ENCODE results near the gene UQCRC1. TPM values are rescaled to one million over a fixed set of nuclear protein-coding genes. Genes with fewer than 3 reads are reported as not detected.

The UQCRC1 gene
- total and polyA plus RNA-seq, 2 donors (not counting 1 experiment from before 2014, with no cell fraction given), result 99.9 to 132 TPM

DNA sequence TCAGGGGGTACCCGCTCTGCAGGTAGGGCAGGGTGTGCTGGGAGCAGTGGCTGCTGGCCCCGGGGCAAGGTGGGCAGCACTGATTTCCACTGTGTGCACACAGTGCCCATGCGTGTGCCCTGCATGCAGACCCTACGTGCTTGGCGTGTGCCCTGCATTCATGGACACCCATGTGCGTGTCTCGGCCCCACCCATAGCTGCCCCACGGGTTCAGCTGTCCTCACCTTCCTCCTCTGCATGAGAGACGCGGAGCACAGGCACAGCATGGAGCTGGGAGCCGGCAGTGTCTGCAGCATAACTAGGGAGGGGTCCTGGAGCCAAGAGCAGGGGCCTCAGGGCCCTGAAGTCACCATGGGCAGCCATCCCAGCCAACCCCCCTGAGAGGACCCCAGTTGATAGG lies 44.3 kb downstream of the UQCRC1 start:
- H2AFZ ChIP-seq (ENCODE audit: insufficient read depth, low read depth, low read length, poor library complexity, severe bottlenecking), result no peak overlapping the region
- CTCF ChIA-PET, result no interaction called here
- ATAC-seq (ENCODE audit: low read depth) (no peak), DNase-seq (no peak)
- H3K9me3 Mint-ChIP-seq (ENCODE audit: insufficient read depth), result no peaks in the 10 kb centered on the region
- no peaks in the 10 kb centered on the region for H3K27me3 ChIP-seq (replicated peaks in 1 of 4; ENCODE audit: control extremely low read depth in 1 of 4, control insufficient read depth in 3 of 4, insufficient read depth in 4 of 4, low read length in 3 of 4)
- TF ChIP-seq EZH2 (IDR thresholded peaks at IDR 0.05; ENCODE audit: borderline replicate concordance, insufficient read depth, low read depth, low read length, poor library complexity, severe bottlenecking), result no peak
- TF ChIP-seq CTCF (IDR thresholded peaks at IDR 0.05), result no peak
- no peak overlapping the region for H3K27ac Mint-ChIP-seq
- no peak overlapping the region for H3K9ac ChIP-seq (ENCODE audit: low read length)
- H3K27me3 Mint-ChIP-seq, result no peaks in the 10 kb centered on the region
- no peaks in the 10 kb centered on the region for H4K20me1 ChIP-seq (ENCODE audit: control insufficient read depth, insufficient read depth, low read length, poor library complexity, severe bottlenecking)
- no peak overlapping the region for H3K4me2 ChIP-seq (replicated peaks; ENCODE audit: low read depth, low read length, poor library complexity, severe bottlenecking)
- no peak overlapping the region for H3K27ac ChIP-seq (ENCODE audit: low read length in 2 of 2)
- peaks cover 7% of the 10 kb centered on the region for H3K4me1 Mint-ChIP-seq
- POLR2A ChIA-PET, result no interaction called here
- intact Hi-C loops (cut with micrococcal nuclease), result no loop called here
- no peaks in the 10 kb centered on the region for H3K79me2 ChIP-seq (ENCODE audit: control insufficient read depth, insufficient read depth, low read length)
- no peak overlapping the region for H3K4me3 Mint-ChIP-seq
- no peaks in the 10 kb centered on the region for H3K36me3 ChIP-seq (replicated peaks in 1 of 2; ENCODE audit: control extremely low read depth in 1 of 2, control insufficient read depth in 1 of 2, extremely low read depth in 1 of 2, insufficient read depth in 2 of 2, low read length in 1 of 2)
- H3K4me3 ChIP-seq (ENCODE audit: control extremely low read depth in 1 of 5, extremely low read depth in 1 of 5, insufficient read depth in 1 of 5, low read depth in 2 of 5, low read length in 4 of 5), result no peak overlapping the region
- 95% methylated on average over 11 of the region's 11 CpGs for WGBS (ENCODE audit: insufficient coverage)
- H3K4me1 ChIP-seq (ENCODE audit: control insufficient read depth in 2 of 2, insufficient read depth in 2 of 2, low read length in 2 of 2), result peaks cover 9 to 10% of the 10 kb centered on the region in 2 donors
- no peaks in the 10 kb centered on the region for H3K9me3 ChIP-seq (ENCODE audit: control extremely low read depth in 1 of 3, control insufficient read depth in 2 of 3, insufficient read depth in 1 of 3, low read length in 2 of 3)

- WGBS (ENCODE audit: insufficient coverage), result 91% methylated on average over 5 of the region's 11 CpGs
- H3K9me3 Mint-ChIP-seq (ENCODE audit: insufficient read depth), result no peaks in the 10 kb centered on the region
- Histone ChIP-seq H4K20me1 (ENCODE audit: control insufficient read depth, insufficient read depth, low read length, poor library complexity, severe bottlenecking) (no peaks in the 10 kb centered on the region), H3K79me2 (ENCODE audit: control insufficient read depth, insufficient read depth, low read length) (no peaks in the 10 kb centered on the region), H3K27me3 (replicated peaks in 1 of 4; ENCODE audit: control extremely low read depth in 1 of 4, control insufficient read depth in 3 of 4, insufficient read depth in 4 of 4, low read length in 3 of 4) (no peaks in the 10 kb centered on the region), H3K36me3 (replicated peaks in 1 of 2; ENCODE audit: control extremely low read depth in 1 of 2, control insufficient read depth in 1 of 2, extremely low read depth in 1 of 2, insufficient read depth in 2 of 2, low read length in 1 of 2) (no peaks in the 10 kb centered on the region), H3K9me3 (ENCODE audit: control extremely low read depth in 1 of 3, control insufficient read depth in 2 of 3, insufficient read depth in 1 of 3, low read length in 2 of 3) (no peaks in the 10 kb centered on the region), H3K9ac (ENCODE audit: low read length) (no peak overlapping the region), H2AFZ (ENCODE audit: insufficient read depth, low read depth, low read length, poor library complexity, severe bottlenecking) (no peak overlapping the region), H3K27ac (ENCODE audit: low read length in 2 of 2) (no peak overlapping the region), H3K4me1 (ENCODE audit: control insufficient read depth in 2 of 2, insufficient read depth in 2 of 2, low read length in 2 of 2) (peaks cover 11 to 12% of the 10 kb centered on the region in 2 donors), H3K4me3 (ENCODE audit: control extremely low read depth in 1 of 5, extremely low read depth in 1 of 5, insufficient read depth in 1 of 5, low read depth in 2 of 5, low read length in 4 of 5) (no peak overlapping the region), H3K4me2 (replicated peaks; ENCODE audit: low read depth, low read length, poor library complexity, severe bottlenecking) (no peak overlapping the region)
- no peaks in the 10 kb centered on the region for H3K27me3 Mint-ChIP-seq
- H3K4me1 Mint-ChIP-seq, result peaks cover 12% of the 10 kb centered on the region
- POLR2A ChIA-PET, result no interaction called here
- intact Hi-C loops (cut with micrococcal nuclease), result no loop called here
- no peak for TF ChIP-seq CTCF (IDR thresholded peaks at IDR 0.05)
- no peak for TF ChIP-seq EZH2 (IDR thresholded peaks at IDR 0.05; ENCODE audit: borderline replicate concordance, insufficient read depth, low read depth, low read length, poor library complexity, severe bottlenecking)
- no peak overlapping the region for H3K4me3 Mint-ChIP-seq
- ATAC-seq (ENCODE audit: low read depth) (no peak), DNase-seq (no peak)
- CTCF ChIA-PET, result no interaction called here
- H3K27ac Mint-ChIP-seq, result no peak overlapping the region
Observed at GRCh38 chr3:48564667-48565066, 44.8 kb downstream of the UQCRC1 start.
